Subcutaneous abdominal adipose tissue (tissue), 5 donors: ENCODE data around the gene GSN.

Experiments used
- H3K27ac ChIP-seq: one replicate; pipeline ENCODE4 v1.7.0; 2013; ENCODE audit warnings: low read depth, mild to moderate bottlenecking, inconsistent platforms, low read length, moderate library complexity
- H3K27me3 ChIP-seq, 5 donors: one replicate each; pipeline ENCODE4 v1.7.0; 2013; ENCODE audit warnings: low read length in 5 of 5, inconsistent platforms in 1 of 5; ENCODE audit not compliant: control insufficient read depth in 5 of 5, insufficient read depth in 4 of 5
- H3K36me3 ChIP-seq, 5 donors: one replicate each; pipeline ENCODE4 v1.7.0; 2013; ENCODE audit warnings: low read length in 5 of 5; ENCODE audit not compliant: control insufficient read depth in 5 of 5, insufficient read depth in 5 of 5
- H3K4me1 ChIP-seq, 5 donors: one replicate each; pipeline ENCODE4 v1.7.0; 2013; ENCODE audit warnings: low read length in 5 of 5, mild to moderate bottlenecking in 3 of 5, moderate library complexity in 1 of 5; ENCODE audit not compliant: control insufficient read depth in 5 of 5, insufficient read depth in 5 of 5
- H3K4me3 ChIP-seq, 5 donors: one replicate each; pipeline ENCODE4 v1.7.0; 2013; ENCODE audit warnings: low read length in 5 of 5, low read depth in 1 of 5
- H3K9ac ChIP-seq, 5 donors: one replicate each; pipeline ENCODE4 v1.7.0; 2013; ENCODE audit warnings: low read length in 5 of 5, mild to moderate bottlenecking in 4 of 5, moderate library complexity in 3 of 5
- H3K9me3 ChIP-seq, 5 donors: one replicate each; pipeline ENCODE4 v1.7.0; 2013; ENCODE audit warnings: low read length in 5 of 5; ENCODE audit not compliant: control insufficient read depth in 5 of 5
- donor health status: healthy.
- donor health status: healthy.
- donor health status: healthy.
- donor health status: healthy.
- donor health status: healthy.

GSN gene

GRCh38 chr9:121230256-121230655 lies 37.7 kb upstream of the GSN start:
- H3K9me3 ChIP-seq: no peaks in the 10 kb centered on the region
- peaks cover 0 to 7% (median 0%) of the 10 kb centered on the region in 5 donors for H3K4me1 ChIP-seq
- H3K36me3 ChIP-seq: no peaks in the 10 kb centered on the region
- no peaks in the 10 kb centered on the region for H3K27me3 ChIP-seq
- H3K4me3 ChIP-seq: no peak overlapping the region
- H3K27ac ChIP-seq: no peak overlapping the region
- H3K9ac ChIP-seq: no peak overlapping the region

DNA sequence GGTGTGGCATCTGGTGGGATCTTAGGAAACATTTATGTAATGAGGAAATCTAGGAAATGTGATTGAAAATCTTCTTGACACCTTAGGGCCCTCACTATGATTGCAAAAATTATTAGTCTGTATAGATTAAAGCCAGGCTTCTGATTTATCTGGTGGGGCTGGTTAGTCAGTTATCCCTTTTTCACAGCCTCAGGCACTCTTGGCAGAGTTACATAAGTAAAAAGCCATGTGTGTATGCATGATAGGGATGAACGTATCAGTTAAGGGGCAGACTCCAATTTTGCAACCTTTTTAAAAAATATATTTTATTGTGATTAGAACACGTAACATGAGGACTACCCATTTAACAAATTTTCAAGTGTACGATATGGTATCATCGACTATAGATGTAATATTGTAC lies 35.7 kb upstream of the GSN start:
- no peak overlapping the region for H3K9ac ChIP-seq
- no peaks in the 10 kb centered on the region for H3K36me3 ChIP-seq
- no peak overlapping the region for H3K4me3 ChIP-seq
- H3K27me3 ChIP-seq: no peaks in the 10 kb centered on the region
- H3K9me3 ChIP-seq: no peaks in the 10 kb centered on the region
- peaks cover 0 to 7% (median 0%) of the 10 kb centered on the region in 5 donors for H3K4me1 ChIP-seq
- no peak overlapping the region for H3K27ac ChIP-seq

GRCh38 chr9:121233906-121234831 lies 33.8 kb upstream of the GSN start:
- Histone ChIP-seq H3K9ac (no peak overlapping the region), H3K9me3 (no peaks in the 10 kb centered on the region), H3K27me3 (no peaks in the 10 kb centered on the region), H3K4me1 (peaks cover 0 to 7% (median 0%) of the 10 kb centered on the region in 5 donors), H3K27ac (no peak overlapping the region), H3K4me3 (no peak overlapping the region), H3K36me3 (no peaks in the 10 kb centered on the region)

DNA sequence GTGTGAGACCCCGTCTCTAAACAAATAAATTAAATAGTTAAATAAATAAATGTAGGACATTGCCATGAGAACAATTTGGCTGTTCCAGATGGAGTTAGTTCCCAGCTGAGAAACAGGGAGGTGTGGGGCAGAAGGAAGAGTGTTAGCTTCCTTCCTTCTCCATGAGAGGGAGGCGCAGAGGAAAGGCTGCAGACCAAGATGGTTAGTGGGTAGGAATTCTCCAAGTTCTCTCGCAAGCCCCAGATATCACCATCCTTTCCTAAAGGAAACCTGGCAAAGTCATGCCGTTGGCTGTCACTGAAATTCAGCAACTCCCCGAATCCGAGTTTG lies 33.2 kb upstream of the GSN start:
- Histone ChIP-seq H3K27ac (no peak overlapping the region), H3K36me3 (no peaks in the 10 kb centered on the region), H3K4me3 (no peak overlapping the region), H3K9ac (no peak overlapping the region), H3K9me3 (no peaks in the 10 kb centered on the region), H3K27me3 (no peaks in the 10 kb centered on the region), H3K4me1 (peaks cover 0 to 7% (median 0%) of the 10 kb centered on the region in 5 donors)

DNA sequence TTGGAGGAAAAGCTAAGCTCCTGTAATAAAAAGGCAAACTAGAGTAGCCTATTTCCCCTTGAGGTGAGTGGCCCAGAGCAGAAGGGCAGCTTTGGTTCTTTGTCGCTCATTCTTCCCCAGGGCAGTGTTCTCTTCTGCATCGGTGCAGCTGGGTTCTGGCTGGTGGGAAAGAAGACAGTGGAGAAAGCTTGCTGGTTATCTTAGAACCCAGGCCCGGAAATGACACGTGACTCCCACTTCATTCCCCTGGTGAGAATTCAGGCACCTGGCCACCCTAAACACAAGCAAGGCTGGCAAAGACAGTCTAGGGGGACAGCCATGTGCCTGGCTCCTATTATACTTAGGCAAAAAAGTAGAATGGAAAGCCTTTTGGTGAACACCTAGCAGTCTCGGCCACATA lies 32.5 kb upstream of the GSN start:
- Histone ChIP-seq H3K27ac (no peak overlapping the region), H3K36me3 (no peaks in the 10 kb centered on the region), H3K27me3 (no peaks in the 10 kb centered on the region), H3K4me3 (no peak overlapping the region), H3K9ac (no peak overlapping the region), H3K4me1 (peaks cover 0 to 7% (median 0%) of the 10 kb centered on the region in 5 donors), H3K9me3 (no peaks in the 10 kb centered on the region)

GRCh38 chr9:121237916-121238315 lies 30.0 kb upstream of the GSN start:
- no peaks in the 10 kb centered on the region for H3K9me3 ChIP-seq
- H3K27me3 ChIP-seq: no peaks in the 10 kb centered on the region
- H3K36me3 ChIP-seq: no peaks in the 10 kb centered on the region
- peaks cover 0 to 8% (median 0%) of the 10 kb centered on the region in 5 donors for H3K4me1 ChIP-seq
- H3K27ac ChIP-seq: no peak overlapping the region
- no peak overlapping the region for H3K4me3 ChIP-seq
- H3K9ac ChIP-seq: no peak overlapping the region

DNA sequence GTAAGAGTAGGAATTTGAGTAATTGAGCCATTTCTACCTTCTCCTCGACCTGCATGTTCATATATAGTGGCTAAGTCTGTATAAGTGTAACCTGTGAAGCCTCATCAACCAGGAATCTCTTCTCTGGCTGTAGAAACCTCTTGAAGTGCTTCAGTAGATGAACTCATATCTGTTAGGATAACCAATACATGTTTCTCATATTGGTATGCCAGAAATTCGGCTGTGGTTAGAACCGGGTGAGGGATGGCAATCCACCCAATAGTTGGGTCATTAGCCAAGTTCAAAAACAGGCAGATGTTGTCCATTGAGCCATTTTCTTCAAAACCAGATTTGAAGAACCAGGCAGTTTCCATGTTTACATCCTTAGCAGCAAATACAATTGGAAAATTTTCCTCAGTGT lies 28.9 kb upstream of the GSN start:
- Histone ChIP-seq H3K9ac (no peak overlapping the region), H3K9me3 (peaks cover 0 to 4% (median 0%) of the 10 kb centered on the region in 5 donors), H3K4me1 (peaks cover 0 to 7% (median 0%) of the 10 kb centered on the region in 5 donors), H3K27me3 (no peaks in the 10 kb centered on the region), H3K27ac (no peak overlapping the region), H3K36me3 (no peaks in the 10 kb centered on the region), H3K4me3 (no peak overlapping the region)

DNA sequence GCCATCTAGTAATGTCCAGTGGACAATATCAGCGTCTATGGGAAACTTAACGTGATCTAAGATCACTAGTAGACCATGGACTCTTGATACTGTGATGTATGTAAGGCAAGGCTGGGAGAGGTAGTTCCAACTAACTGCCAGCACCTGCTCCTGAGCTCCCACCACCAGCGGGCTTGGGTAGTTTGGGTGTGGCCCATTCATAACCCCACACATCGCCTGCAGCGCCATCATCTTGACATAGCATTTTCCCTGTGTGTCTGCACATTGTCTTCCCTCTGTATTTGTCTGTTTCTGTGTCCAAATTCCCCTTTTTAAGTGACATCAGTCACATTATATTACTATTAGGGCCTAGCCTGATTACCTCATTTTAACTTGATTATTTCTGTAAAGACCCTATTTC lies 28.1 kb upstream of the GSN start:
- Histone ChIP-seq H3K9me3 (peaks cover 0 to 7% (median 3%) of the 10 kb centered on the region in 5 donors), H3K4me3 (no peak overlapping the region), H3K4me1 (peaks cover 0 to 3% (median 0%) of the 10 kb centered on the region in 5 donors), H3K36me3 (peaks cover 0 to 3% (median 0%) of the 10 kb centered on the region in 5 donors), H3K27me3 (no peaks in the 10 kb centered on the region), H3K27ac (no peak overlapping the region), H3K9ac (no peak overlapping the region)

- no peak overlapping the region for H3K4me3 ChIP-seq
- no peak overlapping the region for H3K9ac ChIP-seq
- peaks cover 0 to 3% (median 0%) of the 10 kb centered on the region in 5 donors for H3K4me1 ChIP-seq
- no peaks in the 10 kb centered on the region for H3K27me3 ChIP-seq
- peaks cover 0 to 3% (median 0%) of the 10 kb centered on the region in 5 donors for H3K36me3 ChIP-seq
- H3K9me3 ChIP-seq: peaks cover 0 to 7% (median 3%) of the 10 kb centered on the region in 5 donors
- no peak overlapping the region for H3K27ac ChIP-seq
Measured at GRCh38 chr9:121240472-121241135, 27.4 kb upstream of the GSN start.
